ENCODE measurements around the gene NUP107.
"Not testable (repeated sequence)": the region's sequence is repeated elsewhere in the genome, so short reads cannot be mapped to it uniquely, and the experiment has no call there.

NUP107 gene

GRCh38 chr12:68686595-68687521 is at the start of gene NUP107:
NUP107 (plus strand) TSS chr12:68686978; CDS start chr12:68687066, 88 bp downstream.
- peak; percentile 98 for DNase-seq (ENCODE audit: low spot score)

GRCh38 chr12:68637439-68637838 is 49.3 kb upstream of the NUP107 start:
- DNase-seq (ENCODE audit: low spot score): not testable (repeated sequence)

GRCh38 chr12:68638171-68638570 is 48.6 kb upstream of the NUP107 start:
- no peak for DNase-seq (ENCODE audit: low spot score)

DNA sequence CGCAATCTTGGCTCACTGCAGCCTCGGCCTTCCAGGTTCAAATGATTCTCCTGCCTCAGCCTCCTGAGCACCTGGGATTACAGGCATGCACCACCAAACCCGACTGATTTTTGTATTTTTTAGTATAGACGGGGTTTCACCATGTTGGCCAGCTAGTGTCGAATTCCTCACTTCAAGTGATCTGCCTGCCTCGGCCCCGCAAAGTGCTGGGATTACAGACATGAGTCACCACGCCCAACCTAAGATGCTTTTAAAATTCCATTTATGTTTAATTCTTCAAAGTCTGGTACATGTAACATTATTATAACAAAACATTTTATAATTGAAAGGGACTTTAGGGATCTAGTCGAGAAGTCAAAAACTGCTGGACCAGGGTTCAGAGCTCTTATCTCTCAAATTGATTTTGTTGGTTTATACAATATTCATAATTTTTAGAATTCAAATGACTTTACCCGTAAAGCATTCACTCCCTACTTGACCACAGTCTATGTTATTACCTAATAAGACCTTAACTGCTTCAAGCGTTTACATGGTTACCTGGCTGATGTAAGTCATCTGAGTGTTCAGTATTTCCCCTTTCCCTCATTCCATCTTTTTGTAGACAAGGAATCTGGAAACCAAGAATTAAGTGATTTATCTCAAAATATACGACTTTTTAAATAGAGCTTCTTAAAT is 47.9 kb upstream of the NUP107 start:
- DNase-seq (ENCODE audit: low spot score): no peak

DNA sequence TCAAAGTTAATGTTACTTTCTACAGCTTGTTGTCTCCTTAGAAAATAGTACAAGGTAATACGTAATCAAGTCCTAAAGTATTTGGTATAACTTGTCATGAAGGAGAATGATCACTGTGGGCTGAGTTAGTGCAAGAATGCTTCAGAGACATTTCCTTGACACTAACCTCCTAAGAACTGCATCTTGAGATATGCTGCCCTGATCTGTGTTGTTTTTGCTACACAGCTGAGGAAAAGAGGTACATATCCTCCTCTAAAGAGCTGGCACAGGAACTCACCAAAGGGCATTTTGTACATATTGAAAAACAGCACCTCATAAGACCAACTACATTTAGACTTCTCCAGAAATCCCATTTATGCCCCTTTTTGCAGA is 47.4 kb upstream of the NUP107 start:
- DNase-seq (ENCODE audit: low spot score): no peak

- no peak for DNase-seq (ENCODE audit: low spot score)
These were observed 45.6 kb upstream of the NUP107 start for GRCh38 chr12:68641138-68641537.

DNA sequence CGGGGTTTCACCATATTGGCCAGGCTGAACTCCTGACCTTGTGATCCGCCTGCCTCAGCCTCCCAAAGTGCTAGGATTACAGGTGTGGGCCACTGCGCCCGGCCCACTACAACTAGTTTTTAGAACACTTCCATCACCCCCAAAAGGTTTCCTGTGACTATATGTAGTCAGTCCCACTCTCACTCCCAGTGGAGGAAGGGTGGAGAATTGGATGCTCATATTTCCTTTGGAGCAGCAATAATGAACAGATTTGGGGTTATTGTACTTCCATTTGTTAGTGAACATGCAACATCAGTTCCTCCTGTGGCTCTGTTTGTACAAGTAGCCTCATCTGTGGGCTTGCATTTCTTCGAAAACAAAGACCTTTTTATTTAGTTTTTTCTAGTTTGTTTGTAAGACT is 40.3 kb upstream of the NUP107 start:
- no peak for DNase-seq (ENCODE audit: low spot score)

DNA sequence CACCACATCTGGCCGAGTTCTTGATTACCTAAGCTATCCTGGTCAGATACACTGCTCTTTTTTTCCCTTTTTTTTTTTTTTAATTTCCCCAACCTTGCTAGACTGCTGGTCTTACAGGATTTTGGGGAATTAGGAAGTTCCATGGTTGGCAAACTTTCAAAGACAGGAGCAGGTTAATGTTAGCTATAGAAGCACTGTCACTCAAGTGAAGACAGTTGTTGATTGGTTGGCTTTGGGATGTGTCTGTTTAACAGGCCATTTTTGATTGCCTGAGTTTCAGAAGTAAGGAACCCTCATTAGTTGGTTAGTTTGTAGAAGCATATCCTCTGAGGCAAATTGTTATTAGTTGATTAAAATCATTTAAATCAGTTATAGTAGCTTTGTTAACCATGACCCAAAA is 39.3 kb upstream of the NUP107 start:
- no peak for DNase-seq (ENCODE audit: low spot score)

DNA sequence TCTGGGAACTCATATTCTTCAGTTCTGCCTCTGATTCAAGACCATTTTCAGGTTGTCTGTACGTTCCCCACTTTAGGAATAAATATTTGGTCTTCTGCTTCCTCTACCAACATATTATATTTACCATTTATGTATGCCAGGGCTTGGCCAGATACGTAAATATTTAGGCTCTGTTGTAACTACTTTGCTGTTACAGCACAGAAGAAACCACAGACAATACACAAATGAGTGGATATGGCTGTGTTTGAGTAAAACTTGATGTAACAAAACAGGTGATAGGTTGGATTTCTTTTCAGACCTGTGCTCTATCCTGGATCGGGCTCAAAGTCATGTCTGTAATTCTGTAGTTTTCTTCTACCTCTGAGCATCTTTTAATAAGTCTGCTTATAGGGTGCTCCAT is 38.6 kb upstream of the NUP107 start:
- no peak for DNase-seq (ENCODE audit: low spot score)

DNA sequence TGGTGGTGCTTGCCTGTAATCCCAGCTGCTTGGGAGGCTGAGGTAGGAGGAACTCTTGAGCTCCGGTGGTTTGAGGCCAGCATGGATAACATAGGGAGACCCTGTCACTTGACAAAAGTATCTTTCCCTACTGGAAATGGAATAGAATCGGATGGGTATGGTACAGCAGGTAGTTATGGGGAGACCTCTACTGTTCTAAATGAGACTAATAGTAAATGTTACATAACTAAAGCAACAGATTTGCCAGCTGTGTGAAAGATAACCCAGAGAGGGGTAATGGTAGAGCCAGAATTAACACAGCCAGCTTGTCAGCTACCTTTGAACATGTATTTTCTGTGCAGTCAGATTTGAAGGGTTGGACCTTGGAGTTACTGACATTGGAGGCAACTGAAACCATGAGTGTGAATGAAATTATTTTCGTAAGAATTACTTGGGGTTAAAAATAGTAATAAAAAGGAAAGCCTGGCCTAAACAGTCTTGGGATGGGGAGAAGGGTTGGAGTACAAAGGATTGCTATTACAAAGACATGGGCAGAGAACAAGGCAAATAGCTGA is 21.7 kb upstream of the NUP107 start:
- DNase-seq (ENCODE audit: low spot score): no peak

DNA sequence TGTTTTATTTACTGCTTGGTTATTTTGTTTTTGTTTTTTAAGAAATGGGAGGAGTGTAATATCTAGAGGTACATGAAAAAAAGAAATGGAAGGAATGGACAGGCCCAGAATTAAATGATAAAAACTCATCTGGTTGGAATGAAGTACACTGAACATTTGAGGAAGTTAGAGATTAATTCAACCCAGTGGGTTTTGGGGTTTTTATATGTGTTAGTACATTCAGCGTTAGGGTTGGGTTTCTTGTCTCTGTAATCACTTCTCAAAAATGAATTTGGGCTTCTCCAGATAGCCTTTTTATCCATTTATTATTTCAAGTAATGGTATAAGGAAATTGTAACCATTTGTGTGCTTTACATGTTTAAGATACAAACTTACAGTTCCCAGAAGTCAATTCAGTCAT is 19.5 kb upstream of the NUP107 start:
- DNase-seq (ENCODE audit: low spot score): no peak

GRCh38 chr12:68667896-68668295 is 18.9 kb upstream of the NUP107 start:
- no peak for DNase-seq (ENCODE audit: low spot score)

GRCh38 chr12:68671179-68671578 is 15.6 kb upstream of the NUP107 start:
- no peak for DNase-seq (ENCODE audit: low spot score)

- DNase-seq (ENCODE audit: low spot score): no peak
These were observed 13.0 kb upstream of the NUP107 start for GRCh38 chr12:68673788-68674187.

GRCh38 chr12:68674376-68674775 is 12.4 kb upstream of the NUP107 start:
- no peak for DNase-seq (ENCODE audit: low spot score)

GRCh38 chr12:68675101-68675842 is 11.5 kb upstream of the NUP107 start:
- no peak for DNase-seq (ENCODE audit: low spot score)

GRCh38 chr12:68676854-68677253 is 9.9 kb upstream of the NUP107 start:
- DNase-seq (ENCODE audit: low spot score): not testable (repeated sequence)

DNA sequence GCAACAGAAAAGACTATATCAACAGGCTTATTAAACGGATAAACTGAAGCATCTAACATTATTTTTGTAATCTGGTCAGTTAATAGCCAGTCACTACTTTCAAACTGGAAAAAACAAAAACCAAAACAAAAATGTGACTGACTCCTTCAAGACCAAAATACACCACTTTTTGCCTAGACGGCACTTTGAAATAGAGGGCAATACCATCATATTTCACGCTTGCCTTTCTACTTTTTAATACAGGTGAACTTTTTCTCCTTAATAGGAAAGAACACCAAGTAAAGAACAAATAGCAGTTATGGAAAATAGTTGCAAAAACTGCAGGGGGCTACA is 550 bp upstream of the NUP107 start:
- DNase-seq (ENCODE audit: low spot score): peak; percentile 7

DNA sequence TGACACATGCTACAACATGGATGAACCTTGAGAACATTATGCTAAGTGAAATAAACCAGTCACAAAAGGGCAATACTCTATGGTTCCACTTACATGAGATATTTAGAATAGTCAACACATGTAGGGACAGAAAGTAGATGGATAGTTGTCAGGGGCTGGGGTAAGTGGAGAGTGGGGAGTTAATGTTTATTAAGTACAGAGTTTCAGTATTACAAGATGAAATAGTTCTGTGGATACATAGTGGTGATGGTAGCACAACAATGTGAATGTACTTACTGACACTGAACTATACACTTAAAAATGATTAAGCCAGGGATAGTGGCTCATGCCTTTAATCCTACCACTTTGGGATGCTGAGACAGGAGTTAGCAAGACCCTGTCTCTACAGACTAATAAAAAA is 8.7 kb downstream of the NUP107 start:
- no peak for DNase-seq (ENCODE audit: low spot score)

DNA sequence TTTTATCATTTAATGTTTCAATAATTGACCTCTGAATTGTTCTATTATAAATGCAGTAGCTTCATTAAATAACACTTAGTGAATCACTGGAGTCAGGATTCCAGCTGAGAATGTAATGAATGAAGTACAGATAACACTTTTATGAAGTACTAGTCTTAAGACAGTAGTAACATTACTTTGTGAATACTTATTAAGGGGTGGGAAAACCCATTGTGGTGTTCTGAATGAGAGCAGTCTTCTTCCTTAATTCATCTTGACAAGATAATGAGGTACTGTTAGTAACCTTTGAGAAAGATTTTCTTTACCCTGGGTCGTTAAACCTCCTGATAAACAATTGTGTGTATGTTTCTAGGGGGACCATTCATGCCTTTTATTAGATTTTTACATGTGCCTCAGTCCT is 12.7 kb downstream of the NUP107 start:
- no peak for DNase-seq (ENCODE audit: low spot score)

DNA sequence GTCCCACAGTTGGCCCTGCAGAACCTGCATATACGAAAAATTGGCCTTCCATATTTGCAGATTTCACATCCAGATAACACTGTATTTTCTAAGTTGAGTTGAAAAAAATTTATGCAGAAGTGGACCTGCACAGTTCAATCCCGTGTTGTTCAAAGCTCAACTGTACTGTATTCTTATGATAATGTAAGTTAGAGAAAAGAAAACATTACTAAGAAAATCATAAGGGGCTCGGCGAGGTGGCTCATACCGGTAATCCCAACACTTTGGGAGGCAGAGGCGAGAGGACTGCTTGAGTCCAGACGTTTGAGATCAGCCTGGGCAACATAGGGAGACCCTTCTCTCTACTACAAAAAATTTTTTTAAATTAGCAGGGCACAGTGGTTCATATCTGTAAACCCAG is 41.0 kb downstream of the NUP107 start:
- DNase-seq (ENCODE audit: low spot score): no peak

DNA sequence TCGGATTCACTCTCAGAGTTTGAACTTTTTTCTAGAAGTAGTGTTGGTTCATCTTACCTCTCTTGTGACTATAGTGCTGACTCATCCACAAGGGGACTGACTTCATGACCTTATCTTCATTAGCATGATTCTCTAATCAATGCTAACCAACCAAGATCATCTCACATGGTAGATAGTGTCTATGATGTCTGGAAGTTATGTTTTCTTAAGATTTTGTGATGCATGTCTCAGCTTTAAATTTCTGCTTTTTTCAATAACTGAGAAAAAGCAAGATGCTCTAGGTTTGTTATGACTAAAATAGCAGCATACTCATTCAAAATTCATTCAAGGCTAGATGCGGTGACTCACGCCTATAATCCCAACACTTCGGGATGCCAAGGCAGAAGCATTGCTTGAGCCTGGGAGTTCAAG is 46.9 kb downstream of the NUP107 start:
- DNase-seq (ENCODE audit: low spot score): no peak

- DNase-seq (ENCODE audit: low spot score): no peak
These were observed 53.1 kb downstream of the NUP107 start for GRCh38 chr12:68739891-68740290.
